Mesenchymal stem cell (in vitro differentiated cells and primary cell): ENCODE results near the gene PDCL3.

ENCODE experiments used
- DNase-seq: peaks from one replicate; pipeline ENCODE4 v3.0.0-alpha.2; 2013
- H2AFZ ChIP-seq: one replicate; pipeline ENCODE4 v1.6.1; 2013; ENCODE audit warnings: low read depth, mild to moderate bottlenecking, control low read depth, inconsistent platforms, low read length, moderate library complexity
- H2AK5ac ChIP-seq: 2 replicates; pipeline ENCODE4 v1.6.1; 2013; ENCODE audit warnings: low read length, moderate library complexity, mild to moderate bottlenecking, inconsistent platforms; ENCODE audit not compliant: severe bottlenecking
- H2BK120ac ChIP-seq: one replicate; pipeline ENCODE4 v1.6.1; 2013; ENCODE audit warnings: low read depth, mild to moderate bottlenecking, inconsistent platforms, low read length, moderate library complexity
- H2BK12ac ChIP-seq, 2 experiments: one replicate each; pipeline ENCODE4 v1.6.1; 2013; ENCODE audit warnings: inconsistent platforms in 2 of 2, low read length in 2 of 2, mild to moderate bottlenecking in 2 of 2, moderate library complexity in 2 of 2, control low read depth in 1 of 2
- H2BK15ac ChIP-seq: one replicate; pipeline ENCODE4 v1.6.1; 2013; ENCODE audit warnings: mild to moderate bottlenecking, low read depth, inconsistent platforms; ENCODE audit not compliant: poor library complexity, severe bottlenecking
- H2BK5ac ChIP-seq: 2 replicates; pipeline ENCODE4 v1.6.1; 2013; ENCODE audit warnings: low read depth, mild to moderate bottlenecking, low read length, control low read depth, inconsistent platforms; ENCODE audit not compliant: poor library complexity, severe bottlenecking
- H3K14ac ChIP-seq, 2 experiments: one replicate each; pipeline ENCODE4 v1.6.1; 2013; ENCODE audit warnings: inconsistent platforms in 2 of 2, low read length in 2 of 2, control low read depth in 1 of 2, mild to moderate bottlenecking in 1 of 2, moderate library complexity in 1 of 2
- H3K18ac ChIP-seq, 2 experiments: one replicate each; pipeline ENCODE4 v1.6.1; 2013; ENCODE audit warnings: inconsistent platforms in 2 of 2, low read length in 2 of 2, control low read depth in 1 of 2, low read depth in 1 of 2, mild to moderate bottlenecking in 1 of 2
- H3K23ac ChIP-seq, 2 experiments: one replicate each; pipeline ENCODE4 v1.6.1; 2013; ENCODE audit warnings: inconsistent platforms in 2 of 2, low read length in 2 of 2, mild to moderate bottlenecking in 2 of 2, moderate library complexity in 2 of 2, control low read depth in 1 of 2
- H3K27ac ChIP-seq: 2 replicates; pipeline ENCODE4 v1.5.1; 2013; ENCODE audit warnings: mild to moderate bottlenecking, moderate library complexity, low read length, control low read depth, inconsistent platforms; ENCODE audit not compliant: poor library complexity, severe bottlenecking
- H3K27me3 ChIP-seq, 2 experiments: 2 replicates each; pipeline versions ENCODE4 v1.6.1 to v1.7.0; 2013; ENCODE audit warnings: low read length in 2 of 2, mild to moderate bottlenecking in 2 of 2, moderate library complexity in 2 of 2, control low read depth in 1 of 2, inconsistent platforms in 1 of 2; ENCODE audit not compliant: control insufficient read depth in 1 of 2, insufficient read depth in 1 of 2
- H3K36me3 ChIP-seq, 2 experiments: 2 replicates each; pipeline versions ENCODE4 v1.6.1 to v1.7.0; 2013; ENCODE audit warnings: low read length in 2 of 2, control low read depth in 1 of 2, inconsistent platforms in 1 of 2, low read depth in 1 of 2, mild to moderate bottlenecking in 1 of 2; ENCODE audit not compliant: insufficient read depth in 2 of 2, control insufficient read depth in 1 of 2
- H3K4ac ChIP-seq, 2 experiments: one replicate each; pipeline ENCODE4 v1.6.1; 2013; ENCODE audit warnings: inconsistent platforms in 2 of 2, low read length in 2 of 2, mild to moderate bottlenecking in 2 of 2, moderate library complexity in 2 of 2, control low read depth in 1 of 2, low read depth in 1 of 2
- H3K4me1 ChIP-seq: 2 replicates; pipeline ENCODE4 v1.6.1; 2013; ENCODE audit warnings: low read depth, low read length, control low read depth; ENCODE audit not compliant: control insufficient read depth, insufficient read depth
- H3K4me2 ChIP-seq: 2 replicates; pipeline ENCODE4 v1.6.1; 2013; ENCODE audit warnings: low read length, mild to moderate bottlenecking, inconsistent platforms; ENCODE audit not compliant: poor library complexity, severe bottlenecking
- H3K4me3 ChIP-seq, 2 experiments: 2 replicates each; pipeline versions ENCODE4 v1.5.1 to v1.7.0; 2013; ENCODE audit warnings: low read length in 2 of 2, mild to moderate bottlenecking in 2 of 2, control low read depth in 1 of 2, low read depth in 1 of 2; ENCODE audit not compliant: insufficient read depth in 1 of 2
- H3K79me1 ChIP-seq: replicated peaks from 2 replicates; pipeline ENCODE4 v1.6.1; 2013; ENCODE audit warnings: mild to moderate bottlenecking, control low read depth, low read length, inconsistent platforms; ENCODE audit not compliant: poor library complexity, severe bottlenecking
- H3K9ac ChIP-seq: 2 replicates; pipeline ENCODE4 v1.7.0; 2013; ENCODE audit warnings: mild to moderate bottlenecking, low read length, moderate library complexity
- H3K9me3 ChIP-seq: 2 replicates; pipeline ENCODE4 v1.7.0; 2013; ENCODE audit warnings: mild to moderate bottlenecking, low read length; ENCODE audit not compliant: control insufficient read depth
- H4K8ac ChIP-seq: one replicate; pipeline ENCODE4 v1.6.1; 2013; ENCODE audit warnings: inconsistent platforms, mild to moderate bottlenecking, low read length, moderate library complexity
- H4K91ac ChIP-seq: one replicate; pipeline ENCODE4 v1.6.1; 2013; ENCODE audit warnings: mild to moderate bottlenecking, low read length, inconsistent platforms
- WGBS: methylation state at CpG from one replicate; pipeline ENCODE4 v1.1.7; 2013; ENCODE audit warnings: mixed read lengths; 5-methylcytosine and 5-hydroxymethylcytosine counted together

Gene PDCL3

DNA sequence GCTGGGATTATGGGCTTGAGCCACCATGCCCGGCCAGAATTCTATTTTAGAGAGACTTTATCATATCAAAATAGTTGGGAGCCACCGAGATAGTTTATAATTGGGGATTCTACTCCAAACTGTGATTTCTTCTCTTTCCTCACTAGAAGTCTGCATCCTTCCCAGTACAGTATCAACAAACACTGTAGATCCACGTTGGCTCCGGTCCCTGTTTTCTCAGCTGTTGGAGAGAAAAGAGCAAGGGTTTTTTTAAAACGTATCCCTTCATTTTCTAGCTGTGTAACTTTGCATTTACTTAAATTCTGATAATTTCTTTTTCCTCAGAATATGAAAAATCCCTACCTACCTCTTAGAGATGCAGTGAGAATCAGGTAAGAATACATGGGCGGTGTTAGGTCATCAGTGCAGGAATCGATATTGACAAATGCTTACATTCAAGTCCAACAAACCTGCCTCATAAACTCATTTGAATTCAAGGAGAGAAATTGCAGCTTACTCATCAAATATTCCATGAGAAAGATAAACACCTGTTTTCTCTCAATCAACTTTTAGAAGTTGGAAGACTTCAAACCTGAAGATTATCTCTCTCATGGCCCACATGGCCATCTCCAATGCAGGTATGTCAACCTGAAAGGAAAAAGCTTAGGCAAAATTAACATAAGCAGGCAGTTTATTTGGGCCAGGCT lies 17.7 kb upstream of the PDCL3 start:
- Histone ChIP-seq H2BK5ac (no peak overlapping the region), H3K27ac (no peak overlapping the region), H2BK120ac (no peak overlapping the region), H3K18ac (no peak overlapping the region), H2AFZ (no peak overlapping the region), H3K4me1 (no peaks in the 10 kb centered on the region), H3K23ac (no peak overlapping the region), H3K4me3 (no peak overlapping the region), H3K36me3 (no peaks in the 10 kb centered on the region), H4K8ac (no peak overlapping the region), H3K4me2 (no peak overlapping the region), H2BK12ac (no peak overlapping the region), H3K79me1 (no peaks in the 10 kb centered on the region), H4K91ac (no peak overlapping the region), H3K4ac (no peak overlapping the region), H2BK15ac (no peak overlapping the region), H2AK5ac (no peak overlapping the region), H3K9ac (no peak overlapping the region), H3K14ac (no peak overlapping the region), H3K9me3 (peaks cover 2% of the 10 kb centered on the region), H3K27me3 (peaks cover 9% of the 10 kb centered on the region in 2 experiments)
- 86% methylated on average over 4 of the region's 7 CpGs for WGBS
- DNase-seq: no peak

GRCh38 chr2:100546469-100546868 lies 16.3 kb upstream of the PDCL3 start:
- Histone ChIP-seq H4K91ac (no peak overlapping the region), H3K9me3 (peaks cover 2% of the 10 kb centered on the region), H2BK12ac (no peak overlapping the region), H3K23ac (no peak overlapping the region), H3K4me2 (no peak overlapping the region), H3K79me1 (no peaks in the 10 kb centered on the region), H3K4me1 (no peaks in the 10 kb centered on the region), H3K27ac (no peak overlapping the region), H3K18ac (no peak overlapping the region), H3K4ac (no peak overlapping the region), H4K8ac (no peak overlapping the region), H2AK5ac (no peak overlapping the region), H3K27me3 (peaks cover 9% of the 10 kb centered on the region in 2 experiments), H2AFZ (no peak overlapping the region), H2BK5ac (no peak overlapping the region), H3K36me3 (no peaks in the 10 kb centered on the region), H2BK15ac (no peak overlapping the region), H3K14ac (no peak overlapping the region), H2BK120ac (no peak overlapping the region), H3K9ac (no peak overlapping the region), H3K4me3 (no peak overlapping the region)
- no peak for DNase-seq
- 90% methylated on average over 4 of the region's 4 CpGs for WGBS

DNA sequence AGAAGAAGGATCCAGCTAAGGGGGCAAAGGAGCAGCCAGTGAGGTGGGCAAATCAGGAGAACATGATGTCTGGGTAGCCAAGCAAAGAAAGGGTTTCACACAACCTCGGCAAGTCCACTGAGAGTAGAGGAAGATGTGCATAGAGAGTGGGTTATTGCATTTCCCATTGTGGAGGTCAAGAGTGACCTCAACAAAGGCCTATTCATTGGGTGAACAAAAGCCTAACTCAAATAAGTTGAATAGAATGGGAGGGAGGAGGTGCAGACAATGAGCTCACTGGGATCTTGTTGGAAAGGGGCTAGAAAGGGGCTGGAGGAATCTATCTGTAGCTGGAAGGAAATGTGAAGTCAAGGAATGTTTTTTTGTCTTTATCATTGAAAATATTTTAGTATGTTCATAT lies 14.0 kb upstream of the PDCL3 start:
- Histone ChIP-seq H3K9ac (no peak overlapping the region), H2AK5ac (no peak overlapping the region), H3K18ac (no peak overlapping the region), H2BK15ac (no peak overlapping the region), H3K36me3 (no peaks in the 10 kb centered on the region), H2AFZ (no peak overlapping the region), H3K9me3 (no peaks in the 10 kb centered on the region), H4K91ac (no peak overlapping the region), H3K4me3 (no peak overlapping the region), H2BK5ac (no peak overlapping the region), H4K8ac (no peak overlapping the region), H3K27ac (no peak overlapping the region), H3K4me2 (no peak overlapping the region), H3K4ac (no peak overlapping the region), H3K27me3 (peaks cover 8 to 9% of the 10 kb centered on the region in 2 experiments), H3K23ac (no peak overlapping the region), H2BK120ac (no peak overlapping the region), H3K14ac (no peak overlapping the region), H3K79me1 (no peaks in the 10 kb centered on the region), H2BK12ac (no peak overlapping the region), H3K4me1 (no peaks in the 10 kb centered on the region)
- DNase-seq: no peak
- 77% methylated on average over 1 of the region's 1 CpG for WGBS

DNA sequence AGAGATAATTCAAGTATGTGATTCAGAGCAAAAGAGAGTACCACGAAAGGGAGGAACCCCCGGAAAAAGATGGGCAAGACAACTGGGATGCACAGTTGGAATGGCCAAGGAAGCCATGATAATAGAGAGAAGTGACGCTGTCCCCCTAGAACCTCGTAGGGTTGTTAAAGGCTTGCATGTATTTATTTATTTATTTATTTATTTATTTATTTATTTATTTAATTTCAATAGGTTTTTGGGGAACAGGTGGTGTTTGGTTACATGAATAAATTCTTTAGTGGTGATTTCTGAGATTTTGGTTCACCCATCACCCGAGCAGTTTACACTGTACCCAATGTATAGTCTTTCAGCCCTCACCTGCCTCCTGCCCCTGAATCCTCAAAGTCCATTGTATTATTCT lies 11.5 kb upstream of the PDCL3 start:
- H2AK5ac ChIP-seq: no peak overlapping the region
- no peak overlapping the region for H3K4me3 ChIP-seq
- peaks cover 4% of the 10 kb centered on the region in 2 experiments for H3K27me3 ChIP-seq
- 93% methylated on average over 3 of the region's 5 CpGs for WGBS
- H3K4me1 ChIP-seq: no peaks in the 10 kb centered on the region
- H4K8ac ChIP-seq: no peak overlapping the region
- H3K36me3 ChIP-seq: no peaks in the 10 kb centered on the region
- H4K91ac ChIP-seq: no peak overlapping the region
- no peak overlapping the region for H2BK5ac ChIP-seq
- DNase-seq: no peak
- no peak overlapping the region for H3K23ac ChIP-seq
- H3K9me3 ChIP-seq: no peaks in the 10 kb centered on the region
- H2BK12ac ChIP-seq: no peak overlapping the region
- H3K27ac ChIP-seq: no peak overlapping the region
- no peak overlapping the region for H3K14ac ChIP-seq
- no peaks in the 10 kb centered on the region for H3K79me1 ChIP-seq
- no peak overlapping the region for H2AFZ ChIP-seq
- H3K4ac ChIP-seq: no peak overlapping the region
- H2BK15ac ChIP-seq: no peak overlapping the region
- H2BK120ac ChIP-seq: no peak overlapping the region
- H3K4me2 ChIP-seq: no peak overlapping the region
- no peak overlapping the region for H3K18ac ChIP-seq
- H3K9ac ChIP-seq: no peak overlapping the region
